ENCODE measurements around the gene EFS. TPM values are rescaled to one million over a fixed set of nuclear protein-coding genes. Genes with fewer than 3 reads are reported as not detected.

EFS gene
- total RNA-seq, 1 experiment from 2014 or later: not detected

Small RNAs within 50 kb of the gene (microRNA-seq; reads per million reads assigned to microRNA genes)
- not detected for gene MIR208A (ENCODE audit: unreplicated experiment)

Other genes with a start within 250 kb of the EFS start
- not detected for gene CEBPE, start 245.9 kb downstream of the EFS start, total RNA-seq (2021; ENCODE audit: unreplicated experiment)
- gene SLC7A8, start 181.5 kb downstream of the EFS start, total RNA-seq (2021; ENCODE audit: unreplicated experiment): 0.90 TPM
- not detected for gene RNF212B, start 127.2 kb downstream of the EFS start, total RNA-seq (2021; ENCODE audit: unreplicated experiment)
- 7.6 TPM for gene HOMEZ, start 79.0 kb downstream of the EFS start, total RNA-seq (2021; ENCODE audit: unreplicated experiment)
- 8.8 TPM for gene PPP1R3E, start 62.3 kb downstream of the EFS start, total RNA-seq (2021; ENCODE audit: unreplicated experiment)
- gene BCL2L2, start 58.3 kb downstream of the EFS start, total RNA-seq (2021; ENCODE audit: unreplicated experiment): 18.9 TPM
- gene PABPN1, start 43.7 kb downstream of the EFS start, total RNA-seq (2021; ENCODE audit: unreplicated experiment): 159 TPM
- gene SLC22A17, start 12.3 kb downstream of the EFS start, total RNA-seq (2021; ENCODE audit: unreplicated experiment): 3.2 TPM
- not detected for gene IL25, start 7.6 kb upstream of the EFS start, total RNA-seq (2021; ENCODE audit: unreplicated experiment)
- gene CMTM5, start 11.9 kb upstream of the EFS start, total RNA-seq (2021; ENCODE audit: unreplicated experiment): not detected
- not detected for gene MYH6, start 43.1 kb upstream of the EFS start, total RNA-seq (2021; ENCODE audit: unreplicated experiment)
- not detected for gene MYH7, start 70.5 kb upstream of the EFS start, total RNA-seq (2021; ENCODE audit: unreplicated experiment)
- 24.7 TPM for gene NGDN, start 104.5 kb upstream of the EFS start, total RNA-seq (2021; ENCODE audit: unreplicated experiment)
- gene ZFHX2, start 186.6 kb upstream of the EFS start, total RNA-seq (2021; ENCODE audit: unreplicated experiment): 2.4 TPM
- gene THTPA, start 191.1 kb upstream of the EFS start, total RNA-seq (2021; ENCODE audit: unreplicated experiment): 13.3 TPM
- 61.6 TPM for gene AP1G2, start 202.6 kb upstream of the EFS start, total RNA-seq (2021; ENCODE audit: unreplicated experiment)
- gene JPH4, start 213.6 kb upstream of the EFS start, total RNA-seq (2021; ENCODE audit: unreplicated experiment): 0.05 TPM

Measured in Panc1 (cell line).